Measurements from ENCODE around the gene OR10V1. TPM values are rescaled to one million over a fixed set of nuclear protein-coding genes. Genes with fewer than 3 reads are reported as not detected.
A peak's percentile ranks its signal among the peaks of the same experiment; 100 is the strongest.

The OR10V1 gene
- total and polyA plus RNA-seq, 9 of the 15 experiments (the other 6 are each of a cell fraction or from before 2014, with no cell fraction given): not detected

GRCh38 chr11:59668188-59668949 lies 45.3 kb downstream of the OR10V1 start (continued):
- TF ChIP-seq BRD4 (IDR thresholded peaks at IDR 0.05) (no peak), DPF2 (IDR thresholded peaks at IDR 0.05) (no peak), FUS (optimal IDR thresholded peaks at IDR 0.05; ENCODE audit: low read depth, low read length) (no peak), ZNF436 (CRISPR knock-in tag; IDR thresholded peaks at IDR 0.05) (no peak), ZNF408 (CRISPR knock-in tag; IDR thresholded peaks at IDR 0.05; ENCODE audit: low read depth) (no peak), SMARCA4 (IDR thresholded peaks at IDR 0.05) (no peak), ZNF197 (CRISPR knock-in tag; IDR thresholded peaks at IDR 0.05; ENCODE audit: low read depth) (no peak), TCF15 (CRISPR knock-in tag; IDR thresholded peaks at IDR 0.05) (no peak), NFATC3 (IDR thresholded peaks at IDR 0.05) (no peak), ZFP30 (CRISPR knock-in tag; IDR thresholded peaks at IDR 0.05; ENCODE audit: borderline replicate concordance) (no peak), ESRRA (IDR thresholded peaks at IDR 0.05; ENCODE audit: borderline replicate concordance, low read depth) (peak; percentile 70), U2AF1 (optimal IDR thresholded peaks at IDR 0.05; ENCODE audit: low read depth, low read length) (no peak), ZBTB2 (IDR thresholded peaks at IDR 0.05) (no peak), ZNF75A (CRISPR knock-in tag; IDR thresholded peaks at IDR 0.05) (no peak), ZNF76 (CRISPR knock-in tag; IDR thresholded peaks at IDR 0.05; ENCODE audit: borderline replicate concordance) (no peak), MGA (IDR thresholded peaks at IDR 0.05) (no peak)
